ENCODE measurements around the gene SSH2. TPM values are rescaled to one million over a fixed set of nuclear protein-coding genes. Genes with fewer than 3 reads are reported as not detected.

SSH2 gene
- total RNA-seq, 1 donor from 2014 or later, result 9.8 TPM

DNA sequence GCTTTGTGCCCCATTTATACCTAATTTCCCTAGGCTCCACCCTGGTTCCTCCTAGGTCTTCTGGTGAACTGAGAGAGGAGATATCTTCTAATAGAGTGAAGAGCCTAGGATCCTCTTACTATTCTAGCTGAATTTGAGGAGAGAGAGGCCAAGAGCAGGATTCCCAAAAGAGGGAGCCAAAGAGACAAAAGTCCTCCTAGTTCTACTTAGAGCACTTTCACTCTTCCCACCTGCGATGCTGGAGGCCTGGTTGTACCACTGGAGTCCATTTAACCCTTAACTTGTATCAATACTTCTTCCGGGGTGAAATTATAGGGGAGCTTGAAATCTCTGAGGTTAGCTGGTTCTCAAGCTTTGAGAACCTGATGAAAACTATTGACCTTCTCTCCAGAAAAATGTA lies 3.4 kb upstream of the SSH2 start:
- TF ChIP-seq, protein P1, sequence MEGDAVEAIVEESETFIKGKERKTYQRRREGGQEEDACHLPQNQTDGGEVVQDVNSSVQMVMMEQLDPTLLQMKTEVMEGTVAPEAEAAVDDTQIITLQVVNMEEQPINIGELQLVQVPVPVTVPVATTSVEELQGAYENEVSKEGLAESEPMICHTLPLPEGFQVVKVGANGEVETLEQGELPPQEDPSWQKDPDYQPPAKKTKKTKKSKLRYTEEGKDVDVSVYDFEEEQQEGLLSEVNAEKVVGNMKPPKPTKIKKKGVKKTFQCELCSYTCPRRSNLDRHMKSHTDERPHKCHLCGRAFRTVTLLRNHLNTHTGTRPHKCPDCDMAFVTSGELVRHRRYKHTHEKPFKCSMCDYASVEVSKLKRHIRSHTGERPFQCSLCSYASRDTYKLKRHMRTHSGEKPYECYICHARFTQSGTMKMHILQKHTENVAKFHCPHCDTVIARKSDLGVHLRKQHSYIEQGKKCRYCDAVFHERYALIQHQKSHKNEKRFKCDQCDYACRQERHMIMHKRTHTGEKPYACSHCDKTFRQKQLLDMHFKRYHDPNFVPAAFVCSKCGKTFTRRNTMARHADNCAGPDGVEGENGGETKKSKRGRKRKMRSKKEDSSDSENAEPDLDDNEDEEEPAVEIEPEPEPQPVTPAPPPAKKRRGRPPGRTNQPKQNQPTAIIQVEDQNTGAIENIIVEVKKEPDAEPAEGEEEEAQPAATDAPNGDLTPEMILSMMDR (IDR thresholded peaks at IDR 0.05; ENCODE audit: insufficient read depth, low read length, poor library complexity, severe bottlenecking), result peak; percentile 38
- no peak for DNase-seq (ENCODE audit: low read depth)
- no peak overlapping the region for H3K4me3 ChIP-seq (ENCODE audit: low read depth, low read length)

DNA sequence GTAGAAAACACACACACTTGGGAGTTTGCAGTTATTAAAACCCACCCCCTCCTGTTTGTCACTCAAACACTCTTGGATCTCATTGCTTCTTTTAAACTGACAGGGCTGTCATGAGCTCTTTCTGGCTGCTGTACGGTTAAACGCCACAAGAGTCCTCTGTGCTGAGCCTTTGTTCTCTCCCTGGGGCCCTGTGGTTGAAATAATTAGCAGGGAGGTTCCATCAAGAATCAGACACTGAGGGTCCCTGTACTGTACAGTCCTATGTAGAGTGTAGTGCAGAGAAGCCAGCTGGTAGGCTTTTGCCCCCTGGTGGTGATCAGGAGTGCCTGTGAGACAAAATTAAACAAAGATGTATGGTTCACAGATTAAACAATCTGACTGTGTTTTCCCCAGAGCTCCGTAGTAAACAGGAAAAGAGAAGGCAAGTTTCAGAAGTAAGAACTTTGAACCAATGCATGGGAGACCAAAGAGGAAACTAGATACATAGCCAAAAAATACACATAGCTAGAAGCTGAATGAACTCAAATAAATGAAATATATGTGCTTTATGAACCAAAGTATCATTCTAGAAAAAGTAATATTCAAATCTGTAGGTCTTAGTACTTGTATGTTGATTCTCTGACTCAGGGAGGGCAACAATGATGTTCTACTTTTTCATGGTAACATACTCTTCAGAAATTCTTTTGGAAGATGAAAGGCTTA lies 1.4 kb upstream of the SSH2 start:
- Histone ChIP-seq H3K36me3 (ENCODE audit: control insufficient read depth, insufficient read depth, low read length) (no peaks in the 10 kb centered on the region), H3K4me3 (ENCODE audit: low read depth, low read length) (peak overlapping the region; percentile 79), H3K27me3 (ENCODE audit: control insufficient read depth, insufficient read depth, low read length) (no peaks in the 10 kb centered on the region)
- TF ChIP-seq, protein P1 (IDR thresholded peaks at IDR 0.05; ENCODE audit: insufficient read depth, low read length, poor library complexity, severe bottlenecking), result peak; percentile 93
- DNase-seq (ENCODE audit: low read depth), result no peak

More for the DNA sequence above, 3.4 kb upstream of the SSH2 start:
- Histone ChIP-seq H3K36me3 (ENCODE audit: control insufficient read depth, insufficient read depth, low read length) (no peaks in the 10 kb centered on the region), H3K27me3 (ENCODE audit: control insufficient read depth, insufficient read depth, low read length) (no peaks in the 10 kb centered on the region)

DNA sequence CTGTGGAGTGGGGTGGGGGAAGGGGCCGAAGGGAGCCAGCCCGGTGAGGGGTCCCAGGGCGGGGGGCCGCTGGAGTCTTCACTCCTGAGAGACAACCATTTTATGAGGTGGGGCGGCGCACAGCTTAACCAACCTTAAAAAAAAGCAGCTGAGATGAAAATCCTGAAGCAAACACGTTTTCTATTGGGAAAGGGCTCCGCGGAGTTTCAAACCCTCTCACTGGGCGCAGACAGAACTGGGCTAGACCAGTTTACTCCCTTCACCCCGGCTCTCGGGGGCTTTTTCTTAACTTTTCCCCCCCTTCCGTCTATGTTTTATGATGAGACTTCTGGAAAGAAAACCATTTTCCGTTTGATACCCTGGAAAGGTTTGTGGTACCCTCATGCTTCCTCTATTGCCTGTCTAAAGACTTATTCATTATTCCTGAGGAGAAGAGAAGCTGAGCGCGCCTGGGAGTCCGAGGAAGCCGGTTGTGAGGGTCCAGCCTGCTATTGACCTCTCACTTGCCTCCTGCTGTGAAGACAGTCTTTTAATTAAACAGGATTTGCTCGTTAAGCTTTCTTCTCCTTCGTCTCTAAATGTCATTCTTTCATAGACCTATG lies 482 bp upstream of the SSH2 start:
- no peak for DNase-seq (ENCODE audit: low read depth)

DNA sequence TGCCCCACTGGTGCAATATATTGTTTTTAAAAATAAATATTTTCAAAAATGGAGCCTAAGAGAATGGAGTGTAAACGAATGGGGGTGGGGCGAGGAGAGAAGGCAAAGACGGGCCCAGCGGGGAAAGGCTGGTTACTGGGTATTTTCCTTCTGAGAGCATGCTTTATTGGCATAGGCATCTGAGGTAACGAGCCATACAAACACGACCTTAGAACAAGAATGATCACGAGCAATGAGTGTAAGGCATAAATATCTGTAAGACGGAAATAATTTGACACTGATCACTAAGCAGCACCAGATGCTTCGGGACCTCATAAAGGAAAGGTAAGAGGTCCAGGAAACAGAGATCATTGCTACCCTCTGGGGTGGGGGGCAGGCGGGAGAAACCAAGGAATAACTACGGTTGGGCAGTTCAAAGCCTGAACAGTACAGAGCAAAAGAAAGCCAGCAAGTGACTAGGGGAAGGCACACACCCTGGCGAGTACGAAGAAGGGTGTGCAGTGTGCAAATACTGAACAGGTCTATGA lies 959 bp downstream of the SSH2 start:
- no peak for DNase-seq (ENCODE audit: low read depth)
- Histone ChIP-seq H3K27me3 (ENCODE audit: control insufficient read depth, insufficient read depth, low read length) (no peaks in the 10 kb centered on the region), H3K4me3 (ENCODE audit: low read depth, low read length) (peak overlapping the region; percentile 79), H3K36me3 (ENCODE audit: control insufficient read depth, insufficient read depth, low read length) (no peaks in the 10 kb centered on the region)
- TF ChIP-seq, protein P1 (IDR thresholded peaks at IDR 0.05; ENCODE audit: insufficient read depth, low read length, poor library complexity, severe bottlenecking), result no peak

More for the DNA sequence above, 482 bp upstream of the SSH2 start:
- no peaks in the 10 kb centered on the region for H3K27me3 ChIP-seq (ENCODE audit: control insufficient read depth, insufficient read depth, low read length)
- H3K4me3 ChIP-seq (ENCODE audit: low read depth, low read length), result peak overlapping the region; percentile 79
- H3K36me3 ChIP-seq (ENCODE audit: control insufficient read depth, insufficient read depth, low read length), result no peaks in the 10 kb centered on the region
- TF ChIP-seq, protein P1 (IDR thresholded peaks at IDR 0.05; ENCODE audit: insufficient read depth, low read length, poor library complexity, severe bottlenecking), result no peak

DNA sequence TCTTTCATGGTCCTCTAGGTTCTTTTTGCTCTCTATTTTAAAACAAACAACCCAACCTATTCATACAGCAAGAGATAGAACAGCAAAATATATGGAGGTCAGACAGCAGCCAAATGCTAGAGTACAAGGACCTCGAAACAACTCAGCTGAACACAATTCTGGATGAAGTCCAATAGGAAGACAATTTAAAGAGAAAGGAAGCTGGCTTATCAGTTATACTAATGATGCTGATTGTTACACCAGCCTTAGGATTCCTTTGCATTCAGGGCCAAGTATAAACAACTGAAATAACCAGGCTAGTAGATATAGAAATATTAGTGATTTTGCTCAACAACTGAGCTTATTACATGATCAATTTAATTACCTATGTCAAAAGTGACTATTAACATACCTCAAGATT lies 2.5 kb downstream of the SSH2 start:
- DNase-seq (ENCODE audit: low read depth), result no peak
- TF ChIP-seq, protein P1 (IDR thresholded peaks at IDR 0.05; ENCODE audit: insufficient read depth, low read length, poor library complexity, severe bottlenecking), result no peak
- Histone ChIP-seq H3K27me3 (ENCODE audit: control insufficient read depth, insufficient read depth, low read length) (no peaks in the 10 kb centered on the region), H3K4me3 (ENCODE audit: low read depth, low read length) (no peak overlapping the region), H3K36me3 (ENCODE audit: control insufficient read depth, insufficient read depth, low read length) (no peaks in the 10 kb centered on the region)

Data from kidney epithelial cell (primary cell).